Measurements from ENCODE around the gene DOCK4.

- TF ChIP-seq CTCF (IDR thresholded peaks at IDR 0.05) (no peak), ZNF121 (CRISPR knock-in tag; IDR thresholded peaks at IDR 0.05) (no peak), CREM (CRISPR knock-in tag; IDR thresholded peaks at IDR 0.05) (no peak), CREB1 (CRISPR knock-in tag; IDR thresholded peaks at IDR 0.05) (no peak), MAX (CRISPR knock-in tag; IDR thresholded peaks at IDR 0.05) (no peak), FOXK1 (CRISPR knock-in tag; IDR thresholded peaks at IDR 0.05) (no peak), USF2 (CRISPR knock-in tag; IDR thresholded peaks at IDR 0.05) (no peak), ZBTB43 (CRISPR knock-in tag; IDR thresholded peaks at IDR 0.05) (no peak), ATF2 (CRISPR knock-in tag; IDR thresholded peaks at IDR 0.05; ENCODE audit: borderline replicate concordance, low read depth) (no peak)
Measured at GRCh38 chr7:112176693-112177415, 29.3 kb downstream of the DOCK4 start.
